HAP-1 (cell line): Measurements from ENCODE around the gene C10orf71.

Experiments
- DNase-seq, 2 experiments: peaks; one replicate each; pipeline ENCODE4 v3.0.0-alpha.2; 2016 to 2020; ENCODE audit warnings: low spot score in 2 of 2
- H3K27me3 ChIP-seq: fragments of 250-450 bp; sonication (Bioruptor Pico); 2 replicates; pipeline ENCODE4 v1.5.1; 2020; ENCODE audit warnings: low read depth, mild to moderate bottlenecking, moderate library complexity
- H3K36me3 ChIP-seq: fragments of 250-450 bp; sonication (Bioruptor Pico); replicated peaks from 2 replicates; pipeline ENCODE4 v1.5.1; 2020; ENCODE audit warnings: mild to moderate bottlenecking
- H3K4me1 ChIP-seq: fragments of 250-450 bp; sonication (Bioruptor Pico); 2 replicates; pipeline ENCODE4 v1.5.1; 2020; ENCODE audit warnings: mild to moderate bottlenecking
- H3K4me3 ChIP-seq: fragments of 250-450 bp; sonication (Bioruptor Pico); 2 replicates; pipeline ENCODE4 v1.5.1; 2020; ENCODE audit warnings: mild to moderate bottlenecking, moderate library complexity
- H3K9me3 ChIP-seq: fragments of 250-450 bp; sonication (Bioruptor Pico); 2 replicates; pipeline ENCODE4 v1.5.1; 2020; ENCODE audit warnings: mild to moderate bottlenecking, moderate library complexity
- in situ Hi-C: fragments of 300-500 bp; cut with MboI; formaldehyde crosslinking; loops from 3 replicates; pipeline ENCODE4 v1.14.3; 2020; ENCODE audit warnings: low sequenced_read_pairs, inconsistent platforms, mixed read lengths

Gene C10orf71

GRCh38 chr10:49298983-49299815 lies at the start of gene C10orf71:
C10orf71 (plus strand) TSS chr10:49299170; CDS start chr10:49322546, 23,376 bp downstream.
- in situ Hi-C loops: no loop called here
- no peaks in the 10 kb centered on the region for H3K27me3 ChIP-seq
- H3K9me3 ChIP-seq: no peaks in the 10 kb centered on the region
- no peak within 1 kb of the TSS for H3K4me3 ChIP-seq
- no peaks in the 10 kb centered on the region for H3K36me3 ChIP-seq
- no peaks in the 10 kb centered on the region for H3K4me1 ChIP-seq
- no peak for DNase-seq

- Histone ChIP-seq H3K36me3 (no peaks in the 10 kb centered on the region), H3K9me3 (no peaks in the 10 kb centered on the region), H3K27me3 (no peaks in the 10 kb centered on the region), H3K4me3 (no peak overlapping the region), H3K4me1 (no peaks in the 10 kb centered on the region)
- in situ Hi-C loops: no loop called here
- DNase-seq: no peak
Observed at GRCh38 chr10:49252313-49253034, 46.5 kb upstream of the C10orf71 start.

- H3K4me3 ChIP-seq: no peak overlapping the region
- H3K27me3 ChIP-seq: no peaks in the 10 kb centered on the region
- H3K36me3 ChIP-seq: no peaks in the 10 kb centered on the region
- in situ Hi-C loops: no loop called here
- no peak for DNase-seq
- no peaks in the 10 kb centered on the region for H3K9me3 ChIP-seq
- no peaks in the 10 kb centered on the region for H3K4me1 ChIP-seq
Observed at GRCh38 chr10:49253340-49253906, 45.5 kb upstream of the C10orf71 start.

GRCh38 chr10:49254150-49254549 lies 44.8 kb upstream of the C10orf71 start:
- no peaks in the 10 kb centered on the region for H3K4me1 ChIP-seq
- in situ Hi-C loops: no loop called here
- no peaks in the 10 kb centered on the region for H3K36me3 ChIP-seq
- no peak for DNase-seq
- no peak overlapping the region for H3K4me3 ChIP-seq
- no peaks in the 10 kb centered on the region for H3K27me3 ChIP-seq
- H3K9me3 ChIP-seq: no peaks in the 10 kb centered on the region

- H3K27me3 ChIP-seq: no peaks in the 10 kb centered on the region
Observed at GRCh38 chr10:49254556-49255318, 44.2 kb upstream of the C10orf71 start.

GRCh38 chr10:49255883-49256282 lies 43.1 kb upstream of the C10orf71 start:
- no peaks in the 10 kb centered on the region for H3K27me3 ChIP-seq
- no peaks in the 10 kb centered on the region for H3K9me3 ChIP-seq
- no peaks in the 10 kb centered on the region for H3K36me3 ChIP-seq
- in situ Hi-C loops: no loop called here
- DNase-seq: no peak
- no peaks in the 10 kb centered on the region for H3K4me1 ChIP-seq
- H3K4me3 ChIP-seq: no peak overlapping the region

More at GRCh38 chr10:49254556-49255318, 44.2 kb upstream of the C10orf71 start:
- H3K4me1 ChIP-seq: no peaks in the 10 kb centered on the region
- no peak for DNase-seq
- no peak overlapping the region for H3K4me3 ChIP-seq
- in situ Hi-C loops: no loop called here
- no peaks in the 10 kb centered on the region for H3K9me3 ChIP-seq
- H3K36me3 ChIP-seq: no peaks in the 10 kb centered on the region

GRCh38 chr10:49257154-49257553 lies 41.8 kb upstream of the C10orf71 start:
- Histone ChIP-seq H3K4me3 (no peak overlapping the region), H3K4me1 (no peaks in the 10 kb centered on the region), H3K27me3 (no peaks in the 10 kb centered on the region), H3K9me3 (no peaks in the 10 kb centered on the region), H3K36me3 (no peaks in the 10 kb centered on the region)
- in situ Hi-C loops: no loop called here
- DNase-seq: no peak

GRCh38 chr10:49257626-49258349 lies 41.2 kb upstream of the C10orf71 start:
- Histone ChIP-seq H3K4me3 (no peak overlapping the region), H3K9me3 (no peaks in the 10 kb centered on the region), H3K36me3 (no peaks in the 10 kb centered on the region), H3K27me3 (no peaks in the 10 kb centered on the region), H3K4me1 (no peaks in the 10 kb centered on the region)
- no peak for DNase-seq
- in situ Hi-C loops: no loop called here

- no peaks in the 10 kb centered on the region for H3K4me1 ChIP-seq
- H3K9me3 ChIP-seq: no peaks in the 10 kb centered on the region
- H3K36me3 ChIP-seq: no peaks in the 10 kb centered on the region
- no peaks in the 10 kb centered on the region for H3K27me3 ChIP-seq
- no peak for DNase-seq
- in situ Hi-C loops: no loop called here
- H3K4me3 ChIP-seq: no peak overlapping the region
Observed at GRCh38 chr10:49258350-49258683, 40.7 kb upstream of the C10orf71 start.

- in situ Hi-C loops: no loop called here
- DNase-seq: no peak
- no peaks in the 10 kb centered on the region for H3K36me3 ChIP-seq
- no peaks in the 10 kb centered on the region for H3K27me3 ChIP-seq
- H3K9me3 ChIP-seq: no peaks in the 10 kb centered on the region
- no peaks in the 10 kb centered on the region for H3K4me1 ChIP-seq
- H3K4me3 ChIP-seq: no peak overlapping the region
Observed at GRCh38 chr10:49260644-49261296, 38.2 kb upstream of the C10orf71 start.

GRCh38 chr10:49263591-49263990 lies 35.4 kb upstream of the C10orf71 start:
- Histone ChIP-seq H3K36me3 (no peaks in the 10 kb centered on the region), H3K27me3 (no peaks in the 10 kb centered on the region), H3K9me3 (no peaks in the 10 kb centered on the region), H3K4me1 (no peaks in the 10 kb centered on the region), H3K4me3 (no peak overlapping the region)
- in situ Hi-C loops: no loop called here
- no peak for DNase-seq

GRCh38 chr10:49264177-49264677 lies 34.7 kb upstream of the C10orf71 start:
- no peaks in the 10 kb centered on the region for H3K36me3 ChIP-seq
- in situ Hi-C loops: no loop called here
- H3K27me3 ChIP-seq: no peaks in the 10 kb centered on the region
- DNase-seq: no peak
- no peak overlapping the region for H3K4me3 ChIP-seq
- H3K4me1 ChIP-seq: no peaks in the 10 kb centered on the region
- no peaks in the 10 kb centered on the region for H3K9me3 ChIP-seq

- in situ Hi-C loops: no loop called here
- H3K27me3 ChIP-seq: no peaks in the 10 kb centered on the region
- no peak overlapping the region for H3K4me3 ChIP-seq
- DNase-seq: no peak
- H3K4me1 ChIP-seq: no peaks in the 10 kb centered on the region
- H3K36me3 ChIP-seq: no peaks in the 10 kb centered on the region
- H3K9me3 ChIP-seq: no peaks in the 10 kb centered on the region
Observed at GRCh38 chr10:49265885-49266284, 33.1 kb upstream of the C10orf71 start.
